Calu3 (cell line): ENCODE measurements around the gene KDM4B. TPM values are rescaled to one million over a fixed set of nuclear protein-coding genes. Genes with fewer than 3 reads are reported as not detected.

Experiments used
- BruUV-seq: library from RNA; stranded (reverse); fragments of 400-500 nt; replicated peaks from 2 replicates; lab custom pipeline; 2021; lab: Mats Ljungman, UMichigan
- CTCF ChIA-PET: fragments of 300-600 bp; sonication (Branson Sonifier 250); formaldehyde crosslinking; loops from one replicate; lab custom pipeline; 2022; ENCODE audit warnings: antibody characterized with exemption; lab: Charles Lee
- DNase-seq: peaks from one replicate; pipeline ENCODE4 v3.0.0; 2022
- H3K27ac Mint-ChIP-seq: one replicate; pipeline ENCODE4 v1.8.0; 2022; ENCODE audit warnings: mixed read lengths; ENCODE audit not compliant: unreplicated experiment
- H3K27me3 Mint-ChIP-seq: one replicate; pipeline ENCODE4 v1.8.0; 2022; ENCODE audit warnings: mixed read lengths; ENCODE audit not compliant: unreplicated experiment
- H3K36me3 Mint-ChIP-seq: one replicate; pipeline ENCODE4 v1.8.0; 2022; ENCODE audit warnings: mild to moderate bottlenecking, moderate library complexity, mixed read lengths; ENCODE audit not compliant: insufficient read depth, unreplicated experiment
- H3K4me1 Mint-ChIP-seq: one replicate; pipeline ENCODE4 v1.8.0; 2022; ENCODE audit warnings: mild to moderate bottlenecking, low read depth, mixed read lengths; ENCODE audit not compliant: unreplicated experiment
- H3K4me3 Mint-ChIP-seq: one replicate; pipeline ENCODE4 v1.8.0; 2022; ENCODE audit warnings: mild to moderate bottlenecking, low read depth, moderate library complexity, mixed read lengths; ENCODE audit not compliant: unreplicated experiment
- H3K9me3 Mint-ChIP-seq: one replicate; pipeline ENCODE4 v1.8.0; 2022; ENCODE audit warnings: low read depth, mixed read lengths; ENCODE audit not compliant: unreplicated experiment
- intact Hi-C: fragments of 100-400 bp; cut with micrococcal nuclease; formaldehyde crosslinking; loops from one replicate; pipeline ENCODE4 v1.10.0; 2022; ENCODE audit not compliant: unreplicated experiment
- total RNA-seq: library from RNA; stranded (reverse); gene quantifications from 2 replicates; pipeline ENCODE4 v1.2.3, GENCODE V29; 2022
- TF ChIP-seq, protein P1 (sequence below): fragments of 200-600 bp; IDR thresholded peaks from one replicate; pipeline ENCODE4 v1.8.0; 2022; ENCODE audit warnings: antibody characterized with exemption; ENCODE audit not compliant: unreplicated experiment

The KDM4B gene
- total RNA-seq, 1 experiment from 2014 or later = 13.9 TPM

DNA sequence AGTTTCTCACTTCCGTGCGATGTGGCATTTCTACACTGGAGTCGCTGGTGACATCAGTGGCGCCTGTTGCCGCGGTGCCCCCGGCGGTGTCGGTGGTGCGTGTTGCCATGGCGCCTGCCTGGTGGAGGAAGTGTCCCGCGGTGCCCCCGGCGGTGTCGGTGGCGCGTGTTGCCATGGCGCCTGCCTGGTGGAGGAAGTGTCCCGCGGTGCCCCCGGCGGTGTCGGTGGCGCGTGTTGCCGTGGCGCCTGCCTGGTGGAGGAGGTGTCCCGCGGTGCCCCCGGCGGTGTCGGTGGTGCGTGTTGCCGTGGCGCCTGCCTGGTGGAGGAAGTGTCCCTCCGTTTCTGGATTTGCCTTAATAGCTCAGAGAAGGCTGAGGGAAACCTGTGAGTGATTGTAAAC, 127.6 kb downstream of the KDM4B start:
- Mint-ChIP-seq H3K4me3 (no peak overlapping the region), H3K4me1 (no peaks in the 10 kb centered on the region), H3K27ac (no peak overlapping the region), H3K36me3 (peaks cover 13% of the 10 kb centered on the region), H3K27me3 (no peaks in the 10 kb centered on the region), H3K9me3 (peaks cover 4% of the 10 kb centered on the region)
- CTCF ChIA-PET = no interaction called here
- intact Hi-C loops = no loop called here
- no TSS peak for BruUV-seq
- TF ChIP-seq, protein P1, sequence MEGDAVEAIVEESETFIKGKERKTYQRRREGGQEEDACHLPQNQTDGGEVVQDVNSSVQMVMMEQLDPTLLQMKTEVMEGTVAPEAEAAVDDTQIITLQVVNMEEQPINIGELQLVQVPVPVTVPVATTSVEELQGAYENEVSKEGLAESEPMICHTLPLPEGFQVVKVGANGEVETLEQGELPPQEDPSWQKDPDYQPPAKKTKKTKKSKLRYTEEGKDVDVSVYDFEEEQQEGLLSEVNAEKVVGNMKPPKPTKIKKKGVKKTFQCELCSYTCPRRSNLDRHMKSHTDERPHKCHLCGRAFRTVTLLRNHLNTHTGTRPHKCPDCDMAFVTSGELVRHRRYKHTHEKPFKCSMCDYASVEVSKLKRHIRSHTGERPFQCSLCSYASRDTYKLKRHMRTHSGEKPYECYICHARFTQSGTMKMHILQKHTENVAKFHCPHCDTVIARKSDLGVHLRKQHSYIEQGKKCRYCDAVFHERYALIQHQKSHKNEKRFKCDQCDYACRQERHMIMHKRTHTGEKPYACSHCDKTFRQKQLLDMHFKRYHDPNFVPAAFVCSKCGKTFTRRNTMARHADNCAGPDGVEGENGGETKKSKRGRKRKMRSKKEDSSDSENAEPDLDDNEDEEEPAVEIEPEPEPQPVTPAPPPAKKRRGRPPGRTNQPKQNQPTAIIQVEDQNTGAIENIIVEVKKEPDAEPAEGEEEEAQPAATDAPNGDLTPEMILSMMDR = no peak
- DNase-seq = no peak

DNA sequence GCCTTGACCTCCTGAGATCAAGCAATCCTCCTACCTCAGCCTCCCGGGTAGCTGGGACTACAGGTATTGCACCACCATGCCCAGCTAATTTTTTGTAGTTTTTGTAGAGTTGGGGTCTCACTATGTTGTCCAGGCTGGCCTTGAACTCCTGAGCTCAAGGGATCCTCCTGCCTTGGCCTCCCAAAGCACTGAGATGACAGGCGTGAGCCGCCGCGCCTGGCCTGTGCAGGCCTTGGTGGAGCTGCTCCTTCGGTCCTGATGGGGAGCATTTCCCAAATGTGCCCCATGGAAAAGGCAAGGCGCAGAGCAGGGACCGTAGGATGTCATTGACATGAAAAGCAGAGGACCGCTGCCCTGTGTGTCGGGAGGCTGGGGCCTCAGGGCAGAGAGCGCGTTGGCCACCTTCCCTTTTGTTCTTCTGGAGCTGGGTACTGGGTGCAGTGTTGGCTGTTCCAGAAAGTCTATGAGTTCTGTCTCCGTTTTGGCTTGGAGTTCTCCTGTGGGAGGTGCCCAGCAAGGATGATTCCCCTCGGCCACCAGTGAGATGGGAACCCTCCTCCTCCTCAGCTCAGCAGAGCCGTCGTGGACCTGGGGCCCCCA, 128.5 kb downstream of the KDM4B start:
- Mint-ChIP-seq H3K4me3 (no peak overlapping the region), H3K27me3 (no peaks in the 10 kb centered on the region), H3K4me1 (no peaks in the 10 kb centered on the region), H3K36me3 (peaks cover 13% of the 10 kb centered on the region), H3K9me3 (peaks cover 4% of the 10 kb centered on the region), H3K27ac (no peak overlapping the region)
- CTCF ChIA-PET = no interaction called here
- no peak for DNase-seq
- no TSS peak for BruUV-seq
- TF ChIP-seq, protein P1 = no peak
- intact Hi-C loops = no loop called here

DNA sequence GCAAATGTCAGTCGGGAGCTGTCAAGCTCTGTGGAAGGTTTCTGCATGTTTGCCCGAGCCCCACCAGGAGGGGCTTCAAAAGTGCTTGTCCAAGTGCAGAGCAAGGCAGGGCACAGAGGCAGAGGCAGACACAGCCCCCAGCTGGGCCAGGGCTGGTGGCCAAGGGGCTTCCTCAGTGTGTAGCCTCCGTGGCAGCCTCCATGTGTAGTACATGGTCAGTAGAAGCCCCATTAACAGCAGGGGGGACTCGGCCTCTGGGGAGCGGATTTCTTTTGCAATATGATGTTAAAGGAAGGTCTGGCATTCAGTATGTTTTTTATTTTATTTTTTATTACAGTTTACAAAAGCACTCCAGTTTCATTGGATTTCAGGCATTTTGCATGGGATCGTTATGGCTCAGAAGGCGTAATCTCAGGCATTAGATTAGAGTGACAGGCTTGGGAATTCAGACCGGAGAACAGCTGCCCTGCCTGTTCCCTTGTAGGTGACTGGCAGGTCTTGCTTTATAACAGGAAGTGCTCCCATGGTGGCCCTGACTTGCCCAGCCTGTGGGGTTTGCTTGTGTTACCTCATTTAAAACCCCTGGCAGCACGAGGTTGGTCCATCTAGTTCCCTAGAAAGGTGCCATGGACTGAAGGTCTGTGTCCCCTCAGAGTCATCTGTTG, 129.2 kb downstream of the KDM4B start:
- intact Hi-C loops = no loop called here
- CTCF ChIA-PET = no interaction called here
- TF ChIP-seq, protein P1 = no peak
- no peak overlapping the region for H3K27ac Mint-ChIP-seq
- no peaks in the 10 kb centered on the region for H3K27me3 Mint-ChIP-seq
- no TSS peak for BruUV-seq
- H3K9me3 Mint-ChIP-seq = peaks cover 4% of the 10 kb centered on the region
- no peaks in the 10 kb centered on the region for H3K4me1 Mint-ChIP-seq
- H3K36me3 Mint-ChIP-seq = peaks cover 13% of the 10 kb centered on the region
- no peak for DNase-seq
- no peak overlapping the region for H3K4me3 Mint-ChIP-seq

DNA sequence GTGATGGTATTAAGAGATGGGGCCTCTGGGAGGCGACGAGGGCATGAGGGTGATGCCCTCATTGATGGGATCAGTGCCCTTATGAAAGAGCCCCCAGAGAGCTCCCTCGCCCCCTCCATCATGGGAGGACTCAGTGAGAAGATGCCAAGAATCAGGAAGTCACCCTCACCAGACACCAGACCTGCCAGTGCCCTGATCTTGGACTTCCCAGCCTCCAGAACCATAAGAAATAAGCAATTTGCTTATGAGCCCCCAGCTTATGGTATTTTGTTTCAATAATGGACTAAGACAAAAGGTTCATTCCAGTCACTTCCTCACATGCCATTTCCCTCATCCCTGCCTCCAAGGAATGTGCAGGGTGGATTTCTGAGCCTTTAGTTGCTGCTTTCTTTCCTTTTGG, 129.7 kb downstream of the KDM4B start:
- H3K4me1 Mint-ChIP-seq = no peaks in the 10 kb centered on the region
- H3K4me3 Mint-ChIP-seq = no peak overlapping the region
- peaks cover 13% of the 10 kb centered on the region for H3K36me3 Mint-ChIP-seq
- CTCF ChIA-PET = no interaction called here
- BruUV-seq = no TSS peak
- TF ChIP-seq, protein P1 = no peak
- no peak overlapping the region for H3K27ac Mint-ChIP-seq
- intact Hi-C loops = no loop called here
- peaks cover 4% of the 10 kb centered on the region for H3K9me3 Mint-ChIP-seq
- no peak for DNase-seq
- H3K27me3 Mint-ChIP-seq = no peaks in the 10 kb centered on the region
